Endothelial cell of umbilical vein (primary cell): ENCODE data around the gene FLT1. TPM values are rescaled to one million over a fixed set of nuclear protein-coding genes. Genes with fewer than 3 reads are reported as not detected.

Experiments
- BruUV-seq: library from RNA; stranded (reverse); fragments of 400-500 nt; replicated peaks from 2 replicates; lab custom pipeline; 2021; lab: Mats Ljungman, UMichigan
- CTCF ChIA-PET: fragments of 300-600, 350-600 bp; sonication (Branson Sonifier 250); formaldehyde crosslinking; loops from one replicate; lab custom pipeline; 2021; ENCODE audit warnings: antibody characterized with exemption, inconsistent platforms; lab: Charles Lee
- POLR2A ChIA-PET: fragments of 300-600, 350-600 bp; sonication (Branson Sonifier 250); formaldehyde crosslinking; loops from one replicate; lab custom pipeline; 2021; ENCODE audit warnings: antibody characterized with exemption, inconsistent platforms; lab: Charles Lee
- DNase-seq: peaks from one replicate; pipeline ENCODE4 v3.0.0-alpha.2; 2011; ENCODE audit warnings: low read depth, low spot score
- FAIRE-seq: peaks from 2 replicates; lab custom pipeline; 2011; peaks lifted over from hg19 to GRCh38; lab: Jason Lieb, UNC
- H2AFZ ChIP-seq: 2 replicates; pipeline ENCODE4 v1.6.0; 2012; ENCODE audit warnings: low read depth, low read length, control low read depth, inconsistent platforms
- H3K27ac ChIP-seq: 2 replicates; pipeline ENCODE4 v1.5.1; 2011; ENCODE audit warnings: low read depth, mild to moderate bottlenecking, control low read depth, low read length, moderate library complexity; ENCODE audit not compliant: insufficient read depth
- H3K27me3 ChIP-seq, 2 experiments: 2 replicates each; pipeline versions ENCODE4 v1.6.0 to v1.6.1; 2011; ENCODE audit warnings: low read length in 2 of 2, mixed read lengths in 1 of 2; ENCODE audit not compliant: control insufficient read depth in 2 of 2, insufficient read depth in 2 of 2
- H3K36me3 ChIP-seq, 2 experiments: 2 replicates in 1 of 2; 3 replicates in 1 of 2; pipeline ENCODE4 v1.5.1; 2011; ENCODE audit warnings: low read length in 2 of 2, mild to moderate bottlenecking in 1 of 2, moderate library complexity in 1 of 2; ENCODE audit not compliant: control insufficient read depth in 2 of 2, insufficient read depth in 2 of 2; ENCODE audit errors: extremely low read depth in 1 of 2
- H3K4me1 ChIP-seq: 3 replicates; pipeline ENCODE4 v1.5.1; 2011; ENCODE audit warnings: mild to moderate bottlenecking, low read length; ENCODE audit not compliant: control insufficient read depth, insufficient read depth; ENCODE audit errors: extremely low read depth
- H3K4me2 ChIP-seq: 2 replicates; pipeline ENCODE4 v1.6.1; 2011; ENCODE audit warnings: low read length, control low read depth, mixed read lengths; ENCODE audit not compliant: insufficient read depth
- H3K4me3 ChIP-seq, 3 experiments: fragments of 200-600 bp in 1 of 3; sonication (generic), shearing (Covaris generic) in 1 of 3; replicated peaks in 1 of 3; 2 replicates each; pipeline ENCODE4 v1.5.1; 2011 to 2016; ENCODE audit warnings: control low read depth in 3 of 3, low read length in 3 of 3, mild to moderate bottlenecking in 2 of 3, inconsistent platforms in 1 of 3, low read depth in 1 of 3, moderate library complexity in 1 of 3; ENCODE audit not compliant: insufficient read depth in 1 of 3
- H3K79me2 ChIP-seq: 2 replicates; pipeline ENCODE4 v1.6.0; 2012; ENCODE audit warnings: low read length, inconsistent platforms; ENCODE audit not compliant: control insufficient read depth, insufficient read depth
- H3K9ac ChIP-seq: replicated peaks from 2 replicates; pipeline ENCODE3; 2011; ENCODE audit warnings: low read length, control low read depth; ENCODE audit not compliant: insufficient read depth; ENCODE audit errors: extremely low read depth
- H3K9me1 ChIP-seq: replicated peaks from 3 replicates; pipeline ENCODE4 v1.6.0; 2011; ENCODE audit warnings: mild to moderate bottlenecking, low read length; ENCODE audit not compliant: control insufficient read depth, insufficient read depth; ENCODE audit errors: extremely low read depth
- H3K9me3 ChIP-seq: replicated peaks from 2 replicates; pipeline ENCODE4 v1.5.1; 2012; ENCODE audit warnings: low read length, inconsistent platforms; ENCODE audit not compliant: control insufficient read depth, insufficient read depth
- H4K20me1 ChIP-seq: replicated peaks from 2 replicates; pipeline ENCODE3; 2011; ENCODE audit warnings: mild to moderate bottlenecking, low read length; ENCODE audit not compliant: control insufficient read depth, insufficient read depth; ENCODE audit errors: extremely low read depth
- EZH2 ChIP-seq: IDR thresholded peaks from 2 replicates; pipeline ENCODE4 v1.6.1; 2012; ENCODE audit warnings: borderline replicate concordance, low read depth, mild to moderate bottlenecking, moderate library complexity, low read length, inconsistent platforms; ENCODE audit not compliant: severe bottlenecking
- FOS ChIP-seq: IDR thresholded peaks from 2 replicates; pipeline ENCODE4 v1.6.1; 2011; ENCODE audit warnings: mild to moderate bottlenecking, low read length, moderate library complexity, borderline replicate concordance; ENCODE audit not compliant: insufficient read depth
- GATA2 ChIP-seq: IDR thresholded peaks from 2 replicates; pipeline ENCODE4 v1.7.0; 2011; ENCODE audit warnings: low read depth, mild to moderate bottlenecking, moderate library complexity, mixed read lengths, low read length; ENCODE audit not compliant: insufficient read length, insufficient read depth
- JUN ChIP-seq: IDR thresholded peaks from 2 replicates; pipeline ENCODE4 v1.6.1; 2011; ENCODE audit warnings: borderline replicate concordance, low read depth; ENCODE audit not compliant: insufficient read length, insufficient read depth
- MAX ChIP-seq: IDR thresholded peaks from 2 replicates; pipeline ENCODE4 v1.6.1; 2011; ENCODE audit not compliant: insufficient read depth, insufficient read length
- MYC ChIP-seq: IDR thresholded peaks from one replicate; pipeline ENCODE4 v1.6.1; 2011; ENCODE audit warnings: mild to moderate bottlenecking, low read depth, low read length
- POLR2A ChIP-seq: IDR thresholded peaks from 2 replicates; pipeline ENCODE4 v1.6.1; 2012; ENCODE audit warnings: low read depth, mild to moderate bottlenecking, control low read depth, low read length
- POLR2AphosphoS5 ChIP-seq: IDR thresholded peaks from 2 replicates; pipeline ENCODE4 v1.6.1; 2012; ENCODE audit warnings: low read depth, mild to moderate bottlenecking, control low read depth, low read length, moderate library complexity; ENCODE audit not compliant: insufficient read depth
- dilution Hi-C: fragments of 300-500 bp; cut with MboI; formaldehyde crosslinking; loops from one replicate; pipeline ENCODE4 v1.15.0; 2019; ENCODE audit warnings: low sequenced_read_pairs; ENCODE audit not compliant: extremely low pct_ligation_motif_present
- intact Hi-C: fragments of 100-400 bp; cut with micrococcal nuclease; formaldehyde crosslinking; loops from one replicate; pipeline ENCODE4 v1.10.0; 2022
- polyA plus RNA-seq, 4 experiments: library from polyadenylated mRNA; depleted of rRNA in 3 of 4; stranded (reverse) in 3 of 4; unstranded in 1 of 4; fragments of >200 nt; gene quantifications; 2 replicates each; pipeline versions ENCODE4 v1.2.1 to v1.2.3, GENCODE V29; 2011 to 2012; ENCODE audit warnings: missing spikeins in 1 of 4
- total RNA-seq: library from RNA; stranded (reverse); gene quantifications from 2 replicates; pipeline ENCODE4 v1.2.3, GENCODE V29; 2021
- TF ChIP-seq, protein P1 (sequence below), 2 donors: IDR thresholded peaks; 1 replicate in 1 of 2; 2 replicates in 1 of 2; pipeline ENCODE4 v1.5.1; 2011; ENCODE audit warnings: low read length in 2 of 2, mild to moderate bottlenecking in 2 of 2, moderate library complexity in 2 of 2, control low read depth in 1 of 2, inconsistent platforms in 1 of 2, low read depth in 1 of 2; ENCODE audit not compliant: insufficient read depth in 1 of 2; ENCODE audit errors: extremely low read depth in 1 of 2

FLT1 gene
- total and polyA plus RNA-seq, 2 donors (not counting 3 experiments of a cell fraction or from before 2014, with no cell fraction given): 16.0 to 104 TPM

- peak overlapping the region; percentile 97 for H3K27ac ChIP-seq
- TF ChIP-seq MYC (no peak), FOS (peak; percentile 30), GATA2 (peak; percentile 55), MAX (no peak), JUN (no peak), POLR2AphosphoS5 (peak; percentile 49), EZH2 (no peak), POLR2A (no peak)
- TF ChIP-seq, protein P1, sequence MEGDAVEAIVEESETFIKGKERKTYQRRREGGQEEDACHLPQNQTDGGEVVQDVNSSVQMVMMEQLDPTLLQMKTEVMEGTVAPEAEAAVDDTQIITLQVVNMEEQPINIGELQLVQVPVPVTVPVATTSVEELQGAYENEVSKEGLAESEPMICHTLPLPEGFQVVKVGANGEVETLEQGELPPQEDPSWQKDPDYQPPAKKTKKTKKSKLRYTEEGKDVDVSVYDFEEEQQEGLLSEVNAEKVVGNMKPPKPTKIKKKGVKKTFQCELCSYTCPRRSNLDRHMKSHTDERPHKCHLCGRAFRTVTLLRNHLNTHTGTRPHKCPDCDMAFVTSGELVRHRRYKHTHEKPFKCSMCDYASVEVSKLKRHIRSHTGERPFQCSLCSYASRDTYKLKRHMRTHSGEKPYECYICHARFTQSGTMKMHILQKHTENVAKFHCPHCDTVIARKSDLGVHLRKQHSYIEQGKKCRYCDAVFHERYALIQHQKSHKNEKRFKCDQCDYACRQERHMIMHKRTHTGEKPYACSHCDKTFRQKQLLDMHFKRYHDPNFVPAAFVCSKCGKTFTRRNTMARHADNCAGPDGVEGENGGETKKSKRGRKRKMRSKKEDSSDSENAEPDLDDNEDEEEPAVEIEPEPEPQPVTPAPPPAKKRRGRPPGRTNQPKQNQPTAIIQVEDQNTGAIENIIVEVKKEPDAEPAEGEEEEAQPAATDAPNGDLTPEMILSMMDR (IDR thresholded peaks at IDR 0.05; ENCODE audit: extremely low read depth in 1 of 2, insufficient read depth in 1 of 2, low read depth in 1 of 2, low read length in 2 of 2): no peak
- H3K36me3 ChIP-seq: no peaks in the 10 kb centered on the region
- ChIA-PET CTCF (interaction anchor here (0.7 to 2.0 kb wide), 10 partner anchors 13 to 287 kb away, joined by 3 to 9 read pairs (median 3); no protein-coding TSS in a partner anchor), POLR2A (no interaction called here)
- no TSS peak for BruUV-seq
- intact Hi-C loops (no loop called here), dilution Hi-C loops (no loop called here)
- H4K20me1 ChIP-seq: no peaks in the 10 kb centered on the region
- peak; percentile 83 for FAIRE-seq
- no peaks in the 10 kb centered on the region for H3K9me1 ChIP-seq
- peak overlapping the region; percentile 79 for H3K4me2 ChIP-seq
- no peak overlapping the region for H2AFZ ChIP-seq
- no peaks in the 10 kb centered on the region for H3K79me2 ChIP-seq
- H3K4me3 ChIP-seq: no peak overlapping the region
- peak overlapping the region; percentile 47 for H3K9ac ChIP-seq
- no peaks in the 10 kb centered on the region for H3K9me3 ChIP-seq
- H3K4me1 ChIP-seq: peaks cover 75% of the 10 kb centered on the region
- no peaks in the 10 kb centered on the region for H3K27me3 ChIP-seq
- peak; percentile 87 for DNase-seq
These were observed 141.2 kb downstream of the FLT1 start for GRCh38 chr13:28353679-28354078.
